Gastroesophageal sphincter (tissue), 4 donors: ENCODE results near the gene PDE1A. TPM values are rescaled to one million over a fixed set of nuclear protein-coding genes. Genes with fewer than 3 reads are reported as not detected.

Experiments
- ATAC-seq: fragments of 150-250 bp; one replicate; pipeline ENCODE4 v1.9.1; 2016; ENCODE audit warnings: mild to moderate bottlenecking, moderate library complexity
- H3K27ac ChIP-seq, 4 donors: fragments of 200-600 bp; sonication (generic) in 3 of 4; 1 replicate in 3 of 4; 2 replicates in 1 of 4; pipeline ENCODE4 v1.5.1; 2016 to 2019
- H3K27me3 ChIP-seq: fragments of 200-600 bp; sonication (generic); one replicate; pipeline ENCODE4 v1.5.1; 2019
- H3K36me3 ChIP-seq, 2 donors: fragments of 200-600 bp; sonication (generic); one replicate each; pipeline ENCODE4 v1.5.1; 2019; ENCODE audit warnings: control low read depth in 1 of 2
- H3K4me1 ChIP-seq, 3 donors: fragments of 200-600 bp; sonication (generic); 1 replicate in 2 of 3; 2 replicates in 1 of 3; pipeline ENCODE4 v1.5.1; 2016 to 2019; ENCODE audit warnings: control low read depth in 2 of 3
- H3K4me3 ChIP-seq, 2 donors: fragments of 200-600 bp; sonication (generic); one replicate each; pipeline ENCODE4 v1.5.1; 2019; ENCODE audit warnings: mild to moderate bottlenecking in 1 of 2, moderate library complexity in 1 of 2
- H3K9me3 ChIP-seq, 3 donors: fragments of 200-600 bp; sonication (generic); one replicate each; pipeline ENCODE4 v1.5.1; 2017 to 2019; ENCODE audit warnings: control low read depth in 2 of 3
- CTCF ChIP-seq, 4 experiments: fragments of 200-600 bp in 2 of 4; fragments of 450-650 bp in 2 of 4; sonication (generic) in 1 of 4; IDR thresholded peaks; one replicate each; pipeline ENCODE4 v1.5.1; 2017 to 2019; ENCODE audit warnings: antibody characterized with exemption in 4 of 4, mild to moderate bottlenecking in 2 of 4, moderate library complexity in 2 of 4
- EP300 ChIP-seq: sonication (generic); formaldehyde crosslinking; IDR thresholded peaks from one replicate; pipeline ENCODE4 v1.6.1; 2017; ENCODE audit warnings: antibody characterized with exemption, mild to moderate bottlenecking
- POLR2A ChIP-seq, 2 donors: fragments of 450-650 bp; IDR thresholded peaks; one replicate each; pipeline ENCODE4 v1.6.1; 2017; ENCODE audit warnings: antibody characterized with exemption in 2 of 2, mild to moderate bottlenecking in 2 of 2, moderate library complexity in 1 of 2
- POLR2AphosphoS5 ChIP-seq: sonication (generic); formaldehyde crosslinking; IDR thresholded peaks from one replicate; pipeline ENCODE4 v1.6.1; 2017; ENCODE audit warnings: antibody characterized with exemption
- WGBS, 2 donors: methylation state at CpG; one replicate each; pipeline ENCODE4 v1.1.5; 2018; ENCODE audit warnings: low coverage in 1 of 2; 5-methylcytosine and 5-hydroxymethylcytosine counted together
- total RNA-seq, 4 donors: library from RNA; depleted of rRNA; stranded (reverse); fragments of >200 nt; gene quantifications; one replicate each; pipeline ENCODE4 v1.1.0, GENCODE V29; 2016

PDE1A gene
- total RNA-seq, 4 donors from 2014 or later: 7.2 to 17.2 (median 11.8) TPM

- Histone ChIP-seq H3K27me3 (no peaks in the 10 kb centered on the region), H3K36me3 (no peaks in the 10 kb centered on the region), H3K9me3 (no peaks in the 10 kb centered on the region), H3K4me1 (no peaks in the 10 kb centered on the region), H3K4me3 (no peak overlapping the region), H3K27ac (no peak overlapping the region)
- no peak for ATAC-seq
- TF ChIP-seq CTCF (IDR thresholded peaks at IDR 0.05) (no peak), POLR2AphosphoS5 (no peak), POLR2A (IDR thresholded peaks at IDR 0.05) (no peak), EP300 (no peak)
- WGBS, 2 donors: 68 to 69% methylated on average over 4 to 5 of the region's 5 CpGs
Observed at GRCh38 chr2:182173944-182174622, 252.8 kb downstream of the PDE1A start.

GRCh38 chr2:182170341-182170740, 256.5 kb downstream of the PDE1A start:
- no peaks in the 10 kb centered on the region for H3K4me1 ChIP-seq
- H3K36me3 ChIP-seq: no peaks in the 10 kb centered on the region
- no peak overlapping the region for H3K4me3 ChIP-seq
- no peak for TF ChIP-seq CTCF (IDR thresholded peaks at IDR 0.05)
- TF ChIP-seq EP300: no peak
- TF ChIP-seq POLR2AphosphoS5: no peak
- TF ChIP-seq POLR2A (IDR thresholded peaks at IDR 0.05): no peak
- 89 to 96% methylated on average over 3 of the region's 3 CpGs for WGBS, 2 donors
- H3K27me3 ChIP-seq: no peaks in the 10 kb centered on the region
- H3K9me3 ChIP-seq: no peaks in the 10 kb centered on the region
- H3K27ac ChIP-seq: no peak overlapping the region
- ATAC-seq: no peak

GRCh38 chr2:182167882-182168281, 259.0 kb downstream of the PDE1A start:
- WGBS, 2 donors: 79 to 86% methylated on average over 4 of the region's 4 CpGs
- Histone ChIP-seq H3K4me1 (no peaks in the 10 kb centered on the region), H3K27ac (no peak overlapping the region), H3K27me3 (no peaks in the 10 kb centered on the region), H3K4me3 (no peak overlapping the region), H3K9me3 (no peaks in the 10 kb centered on the region), H3K36me3 (no peaks in the 10 kb centered on the region)
- TF ChIP-seq CTCF (IDR thresholded peaks at IDR 0.05) (no peak), EP300 (no peak), POLR2A (IDR thresholded peaks at IDR 0.05) (no peak), POLR2AphosphoS5 (no peak)
- no peak for ATAC-seq

GRCh38 chr2:182166841-182167240, 260.0 kb downstream of the PDE1A start:
- 73 to 83% methylated on average over 1 to 2 of the region's 2 CpGs for WGBS, 2 donors
- H3K27ac ChIP-seq: no peak overlapping the region
- no peaks in the 10 kb centered on the region for H3K36me3 ChIP-seq
- TF ChIP-seq CTCF (IDR thresholded peaks at IDR 0.05): no peak
- H3K4me1 ChIP-seq: no peaks in the 10 kb centered on the region
- no peak for ATAC-seq
- H3K4me3 ChIP-seq: no peak overlapping the region
- no peaks in the 10 kb centered on the region for H3K9me3 ChIP-seq
- no peaks in the 10 kb centered on the region for H3K27me3 ChIP-seq

GRCh38 chr2:182166406-182166805, 260.4 kb downstream of the PDE1A start:
- 91% methylated on average over 2 of the region's 2 CpGs; no CpG with 5 or more reads in 1 of the 2 donors for WGBS, 2 donors
- no peak for ATAC-seq
- Histone ChIP-seq H3K27ac (no peak overlapping the region), H3K9me3 (no peaks in the 10 kb centered on the region), H3K4me1 (no peaks in the 10 kb centered on the region), H3K36me3 (no peaks in the 10 kb centered on the region), H3K4me3 (no peak overlapping the region), H3K27me3 (no peaks in the 10 kb centered on the region)
- TF ChIP-seq CTCF (IDR thresholded peaks at IDR 0.05) (no peak), POLR2A (IDR thresholded peaks at IDR 0.05) (no peak), EP300 (no peak), POLR2AphosphoS5 (no peak)
